ENCODE measurements around the gene DGKZ.

Gene DGKZ

DNA sequence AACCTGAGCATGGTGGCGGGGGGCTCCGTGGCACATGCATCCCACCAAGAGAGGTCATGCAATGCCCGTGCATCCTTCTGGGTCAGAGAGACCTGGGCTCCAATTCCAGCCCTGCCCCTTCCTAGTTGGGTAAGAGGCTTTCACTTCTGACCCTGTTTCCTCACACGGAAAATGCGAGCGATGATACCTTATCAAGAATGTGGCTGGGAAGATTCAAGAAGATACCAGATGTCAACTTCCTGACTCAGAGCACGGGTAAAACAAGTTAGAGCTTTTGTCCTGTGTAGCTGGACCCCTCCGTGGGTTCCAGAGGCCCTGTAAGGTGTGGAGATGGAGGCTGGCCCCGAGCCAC lies 8.7 kb upstream of the DGKZ start:
- TF ChIP-seq, protein P1, sequence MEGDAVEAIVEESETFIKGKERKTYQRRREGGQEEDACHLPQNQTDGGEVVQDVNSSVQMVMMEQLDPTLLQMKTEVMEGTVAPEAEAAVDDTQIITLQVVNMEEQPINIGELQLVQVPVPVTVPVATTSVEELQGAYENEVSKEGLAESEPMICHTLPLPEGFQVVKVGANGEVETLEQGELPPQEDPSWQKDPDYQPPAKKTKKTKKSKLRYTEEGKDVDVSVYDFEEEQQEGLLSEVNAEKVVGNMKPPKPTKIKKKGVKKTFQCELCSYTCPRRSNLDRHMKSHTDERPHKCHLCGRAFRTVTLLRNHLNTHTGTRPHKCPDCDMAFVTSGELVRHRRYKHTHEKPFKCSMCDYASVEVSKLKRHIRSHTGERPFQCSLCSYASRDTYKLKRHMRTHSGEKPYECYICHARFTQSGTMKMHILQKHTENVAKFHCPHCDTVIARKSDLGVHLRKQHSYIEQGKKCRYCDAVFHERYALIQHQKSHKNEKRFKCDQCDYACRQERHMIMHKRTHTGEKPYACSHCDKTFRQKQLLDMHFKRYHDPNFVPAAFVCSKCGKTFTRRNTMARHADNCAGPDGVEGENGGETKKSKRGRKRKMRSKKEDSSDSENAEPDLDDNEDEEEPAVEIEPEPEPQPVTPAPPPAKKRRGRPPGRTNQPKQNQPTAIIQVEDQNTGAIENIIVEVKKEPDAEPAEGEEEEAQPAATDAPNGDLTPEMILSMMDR (IDR thresholded peaks at IDR 0.05; ENCODE audit: borderline replicate concordance, insufficient read depth, low read depth, low read length): no peak
- H3K4me3 ChIP-seq (ENCODE audit: low read depth, low read length): no peak overlapping the region

DNA sequence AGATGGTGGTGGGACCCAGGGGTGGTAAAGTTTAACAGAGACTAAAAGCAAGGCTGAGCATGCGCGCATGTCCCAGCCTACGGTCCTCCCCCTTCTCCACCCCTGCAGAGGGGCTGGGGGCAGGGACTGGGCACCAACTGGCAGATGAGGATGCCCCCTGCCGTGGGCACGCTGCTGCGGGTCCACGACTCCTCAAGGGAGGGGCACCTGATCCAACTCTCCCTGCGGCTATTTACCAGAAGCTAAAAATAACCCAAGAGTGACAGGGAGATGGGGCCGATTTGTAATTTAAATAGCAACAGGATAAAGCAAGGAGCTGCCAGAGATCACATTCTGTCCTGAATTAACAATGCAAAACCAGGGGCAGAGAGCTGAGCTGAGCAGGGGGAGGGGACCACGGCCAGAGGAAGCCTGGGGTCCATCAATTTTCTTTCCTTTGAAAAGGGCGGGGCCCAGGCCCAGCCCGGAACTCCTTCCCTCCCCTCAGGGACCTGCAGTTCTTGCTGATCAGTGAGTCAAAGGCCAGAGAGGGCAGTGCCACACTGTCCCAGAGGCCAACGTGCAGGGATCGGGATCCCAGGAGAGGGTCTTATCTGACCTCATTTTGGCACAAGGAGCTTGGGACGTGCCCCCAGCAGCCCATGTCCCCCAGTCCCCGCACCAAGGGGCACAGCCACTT lies 8.1 kb upstream of the DGKZ start:
- no peak overlapping the region for H3K4me3 ChIP-seq (ENCODE audit: low read depth, low read length)
- TF ChIP-seq, protein P1 (IDR thresholded peaks at IDR 0.05; ENCODE audit: borderline replicate concordance, insufficient read depth, low read depth, low read length): no peak

DNA sequence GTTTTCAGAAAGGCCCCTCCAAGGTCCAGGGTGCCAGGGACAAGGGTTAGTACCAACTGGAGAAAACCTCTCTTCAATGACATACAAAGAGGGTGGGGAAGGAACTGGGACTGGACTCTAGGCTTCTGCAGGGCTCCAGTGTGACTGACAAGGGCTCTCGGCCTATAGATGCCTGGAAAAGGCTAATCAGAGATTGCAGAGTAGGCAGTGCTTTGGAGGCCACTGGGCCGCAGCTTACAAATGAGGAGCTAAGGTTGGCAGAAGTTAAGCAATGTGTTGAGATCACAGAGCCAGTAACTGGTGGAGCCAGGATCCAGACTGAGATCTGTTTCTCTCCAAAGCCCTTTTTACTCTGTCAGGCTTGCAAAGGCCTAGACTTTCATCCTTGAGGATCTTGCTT lies 7.4 kb upstream of the DGKZ start:
- TF ChIP-seq, protein P1 (IDR thresholded peaks at IDR 0.05; ENCODE audit: borderline replicate concordance, insufficient read depth, low read depth, low read length): no peak
- no peak overlapping the region for H3K4me3 ChIP-seq (ENCODE audit: low read depth, low read length)

DNA sequence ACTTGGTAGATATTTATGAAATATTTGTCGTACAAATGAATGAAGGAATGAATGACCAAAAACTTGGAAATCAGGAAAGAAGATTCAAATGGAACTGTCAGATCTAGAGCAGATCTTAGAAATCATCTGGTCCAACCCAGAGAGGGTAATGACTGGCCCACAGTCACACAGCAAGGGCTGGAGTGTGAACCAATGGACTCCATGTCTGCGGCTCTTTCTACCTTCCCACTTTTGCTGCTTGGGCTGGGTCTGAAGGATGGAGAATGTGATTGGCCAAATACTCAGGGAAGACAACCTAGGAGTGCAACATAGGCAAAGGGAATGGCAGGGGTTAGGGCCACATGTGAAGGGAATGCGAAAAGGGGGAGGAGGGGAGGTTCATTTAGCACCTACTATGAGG lies 5.8 kb upstream of the DGKZ start:
- no peak overlapping the region for H3K4me3 ChIP-seq (ENCODE audit: low read depth, low read length)
- TF ChIP-seq, protein P1 (IDR thresholded peaks at IDR 0.05; ENCODE audit: borderline replicate concordance, insufficient read depth, low read depth, low read length): no peak

DNA sequence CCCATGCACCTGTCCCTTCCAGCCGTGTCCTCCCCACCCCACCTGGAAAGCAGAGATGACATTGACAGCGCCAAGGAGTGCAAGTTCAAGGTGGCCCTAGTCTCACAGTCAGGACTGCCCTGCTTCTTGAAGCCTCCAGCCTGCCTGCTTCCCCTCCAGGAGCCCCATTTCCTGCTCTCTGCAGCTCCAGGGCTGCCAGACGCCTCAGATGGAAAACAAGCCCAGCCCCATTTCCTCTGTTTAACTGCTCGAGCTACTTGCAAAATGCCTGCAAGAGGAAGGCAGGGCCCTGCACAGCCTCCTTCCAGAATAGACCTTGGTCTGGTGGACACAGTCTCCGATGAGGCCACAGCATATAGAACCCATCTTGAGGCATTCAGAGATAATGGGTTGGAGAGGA lies 5.0 kb upstream of the DGKZ start:
- no peak overlapping the region for H3K4me3 ChIP-seq (ENCODE audit: low read depth, low read length)
- TF ChIP-seq, protein P1 (IDR thresholded peaks at IDR 0.05; ENCODE audit: borderline replicate concordance, insufficient read depth, low read depth, low read length): no peak

DNA sequence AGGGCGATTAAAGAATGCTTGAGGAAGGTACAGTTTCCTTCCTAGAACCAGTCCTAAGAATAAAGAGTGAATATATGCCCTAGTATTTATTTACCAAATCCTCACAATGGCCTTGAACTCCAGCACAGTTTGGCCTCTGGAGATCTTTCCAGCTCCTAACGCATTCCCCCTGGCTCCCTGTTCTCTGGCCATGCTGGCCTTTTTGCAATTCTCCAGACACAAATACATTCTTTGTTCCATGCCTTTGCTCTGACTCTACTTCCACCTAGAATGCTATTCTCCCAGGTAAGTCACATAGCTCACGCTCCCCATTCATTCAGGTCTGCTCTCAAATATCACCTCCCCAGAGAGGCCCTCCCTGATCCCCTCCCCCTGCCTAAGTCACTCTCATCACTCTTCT lies 3.7 kb upstream of the DGKZ start:
- no peak overlapping the region for H3K4me3 ChIP-seq (ENCODE audit: low read depth, low read length)
- TF ChIP-seq, protein P1 (IDR thresholded peaks at IDR 0.05; ENCODE audit: borderline replicate concordance, insufficient read depth, low read depth, low read length): no peak

DNA sequence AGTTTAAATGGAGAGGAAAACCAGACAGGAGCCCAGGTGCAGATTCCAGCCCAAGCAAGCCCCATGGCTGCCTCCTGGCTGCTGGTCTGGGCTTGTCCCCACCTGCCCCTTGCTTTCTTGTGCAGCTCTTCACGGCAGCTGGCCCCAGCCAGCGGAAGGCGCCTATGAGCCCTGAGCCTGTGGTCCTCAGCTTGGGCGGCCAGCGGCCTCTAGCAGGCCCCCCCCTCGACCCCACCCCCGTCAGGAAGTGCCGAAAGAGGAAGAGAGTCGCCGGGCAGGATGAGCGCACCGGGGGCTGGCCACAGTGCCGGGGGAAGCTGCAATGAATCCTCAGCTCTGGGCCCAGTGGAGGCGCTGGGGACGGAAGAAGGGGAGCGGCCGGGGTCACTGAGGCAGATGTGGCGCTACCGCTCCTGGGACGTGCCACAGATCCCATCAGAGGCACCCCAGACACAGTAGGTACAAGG lies 2.1 kb upstream of the DGKZ start:
- H3K4me3 ChIP-seq (ENCODE audit: low read depth, low read length): peak overlapping the region; percentile 57
- TF ChIP-seq, protein P1 (IDR thresholded peaks at IDR 0.05; ENCODE audit: borderline replicate concordance, insufficient read depth, low read depth, low read length): no peak

All from GM12875 (cell line).